ENCODE data around the gene RACGAP1. TPM values are rescaled to one million over a fixed set of nuclear protein-coding genes. Genes with fewer than 3 reads are reported as not detected.
A peak's percentile ranks its signal among the peaks of the same experiment; 100 is the strongest.

RACGAP1 gene, protein sequence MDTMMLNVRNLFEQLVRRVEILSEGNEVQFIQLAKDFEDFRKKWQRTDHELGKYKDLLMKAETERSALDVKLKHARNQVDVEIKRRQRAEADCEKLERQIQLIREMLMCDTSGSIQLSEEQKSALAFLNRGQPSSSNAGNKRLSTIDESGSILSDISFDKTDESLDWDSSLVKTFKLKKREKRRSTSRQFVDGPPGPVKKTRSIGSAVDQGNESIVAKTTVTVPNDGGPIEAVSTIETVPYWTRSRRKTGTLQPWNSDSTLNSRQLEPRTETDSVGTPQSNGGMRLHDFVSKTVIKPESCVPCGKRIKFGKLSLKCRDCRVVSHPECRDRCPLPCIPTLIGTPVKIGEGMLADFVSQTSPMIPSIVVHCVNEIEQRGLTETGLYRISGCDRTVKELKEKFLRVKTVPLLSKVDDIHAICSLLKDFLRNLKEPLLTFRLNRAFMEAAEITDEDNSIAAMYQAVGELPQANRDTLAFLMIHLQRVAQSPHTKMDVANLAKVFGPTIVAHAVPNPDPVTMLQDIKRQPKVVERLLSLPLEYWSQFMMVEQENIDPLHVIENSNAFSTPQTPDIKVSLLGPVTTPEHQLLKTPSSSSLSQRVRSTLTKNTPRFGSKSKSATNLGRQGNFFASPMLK
- total RNA-seq (2014; rRNA removed; shearing (Covaris generic); ENCODE audit: low replicate concordance) = 44.0 and 78.6 TPM in 2 replicates

DNA sequence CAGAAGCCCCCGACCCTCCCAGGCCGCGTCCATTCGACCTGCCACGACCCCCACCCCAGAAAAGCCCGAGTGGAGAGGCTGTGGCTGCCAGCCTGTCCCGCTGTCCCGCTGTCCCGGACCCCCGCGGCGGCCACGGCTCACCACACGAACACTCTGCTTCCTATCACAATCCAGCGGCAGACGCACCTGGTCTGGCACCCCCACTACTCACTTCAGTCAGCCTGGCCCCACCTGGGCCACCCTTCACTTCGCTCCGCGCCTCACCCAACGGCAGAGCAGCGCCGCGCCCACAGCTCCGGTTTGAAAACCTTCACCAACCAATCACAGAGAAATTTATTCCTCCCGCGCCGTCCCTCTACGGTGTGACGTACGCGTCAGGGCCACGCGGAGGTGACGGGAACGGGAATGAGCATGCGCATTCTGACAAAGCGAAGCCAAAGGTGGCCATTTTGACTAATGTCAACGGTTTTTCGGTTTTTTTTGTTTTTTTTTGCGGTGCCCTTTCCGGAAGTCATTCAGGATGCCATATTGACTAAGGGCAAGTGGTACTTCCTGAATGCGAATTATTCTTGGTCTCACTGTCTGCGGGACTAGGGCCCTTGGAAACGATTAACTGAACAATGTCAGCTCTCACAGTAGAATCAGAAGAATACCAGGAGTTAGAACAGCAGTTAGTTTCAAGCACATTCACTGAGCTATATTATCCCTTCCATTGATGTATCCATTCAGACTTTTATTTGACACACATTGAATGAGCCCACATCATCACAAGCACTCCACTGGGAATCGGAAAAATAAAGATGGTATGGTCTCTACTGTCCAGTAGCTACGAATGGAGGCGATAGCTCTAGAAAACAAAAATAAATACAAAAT lies at the start of gene RACGAP1:
TSS of gene RACGAP1 (minus strand) at position 308 of the 873 bp plus-strand sequence. CDS start 8,779 bp downstream, outside the sequence.
- Histone ChIP-seq H3K27ac (ENCODE audit: low read length) (peak within 1 kb of the TSS; percentile 76), H3K9me3 (ENCODE audit: low read length) (no peaks in the 10 kb centered on the region), H3K4me3 (ENCODE audit: low read length) (peak within 1 kb of the TSS; percentile 82), H3K9me2 (replicated peaks; ENCODE audit: insufficient read depth, low read length) (no peaks in the 10 kb centered on the region; the same call in 1 of the 2 replicates), H4K20me1 (ENCODE audit: insufficient read depth, low read depth, low read length) (no peaks in the 10 kb centered on the region), H3K36me3 (ENCODE audit: insufficient read depth, low read length) (peaks cover 15% of the 10 kb centered on the region; the same call in 1 of the 2 replicates), H3K79me2 (ENCODE audit: low read length) (peaks cover 49% of the 10 kb centered on the region), H3K4me1 (ENCODE audit: low read length) (peaks cover 43% of the 10 kb centered on the region), H3K4me2 (ENCODE audit: low read depth, low read length, poor library complexity, severe bottlenecking) (peak within 1 kb of the TSS; percentile 92), H3K9ac (ENCODE audit: low read length) (peak within 1 kb of the TSS; percentile 86), H3K27me3 (ENCODE audit: low read length) (no peaks in the 10 kb centered on the region), H2AFZ (ENCODE audit: low read length) (peak within 1 kb of the TSS; percentile 92)
- peak; percentile 100 for DNase-seq

DNA sequence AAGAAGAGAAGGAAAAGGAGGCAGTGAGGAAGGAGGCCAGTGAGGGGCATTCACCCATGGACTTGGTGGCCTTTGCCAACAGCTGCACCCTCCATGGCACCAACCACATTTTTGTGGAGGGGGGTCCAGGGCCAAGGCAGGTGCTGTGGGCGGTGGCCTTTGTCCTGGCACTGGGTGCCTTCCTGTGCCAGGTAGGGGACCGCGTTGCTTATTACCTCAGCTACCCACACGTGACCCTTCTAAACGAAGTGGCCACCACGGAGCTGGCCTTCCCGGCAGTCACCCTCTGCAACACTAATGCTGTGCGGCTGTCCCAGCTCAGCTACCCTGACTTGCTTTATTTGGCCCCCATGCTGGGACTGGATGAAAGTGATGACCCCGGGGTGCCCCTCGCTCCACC lies 48.4 kb upstream of the RACGAP1 start:
- Histone ChIP-seq H4K20me1 (ENCODE audit: insufficient read depth, low read depth, low read length) (no peaks in the 10 kb centered on the region), H3K27ac (ENCODE audit: low read length) (no peak overlapping the region), H3K4me3 (ENCODE audit: low read length) (no peak overlapping the region), H2AFZ (ENCODE audit: low read length) (no peak overlapping the region), H3K79me2 (ENCODE audit: low read length) (no peaks in the 10 kb centered on the region; the same call in 1 of the 2 replicates), H3K9me3 (ENCODE audit: low read length) (no peaks in the 10 kb centered on the region), H3K9ac (ENCODE audit: low read length) (no peak overlapping the region), H3K36me3 (ENCODE audit: insufficient read depth, low read length) (0 out of 2 replicates have a peak, but pooled peaks cover 2% of the 10 kb centered on the region), H3K4me1 (ENCODE audit: low read length) (peaks cover 39% of the 10 kb centered on the region), H3K4me2 (ENCODE audit: low read depth, low read length, poor library complexity, severe bottlenecking) (no peak overlapping the region), H3K27me3 (ENCODE audit: low read length) (no peaks in the 10 kb centered on the region), H3K9me2 (replicated peaks; ENCODE audit: insufficient read depth, low read length) (no peaks in the 10 kb centered on the region)
- DNase-seq = no peak

DNA sequence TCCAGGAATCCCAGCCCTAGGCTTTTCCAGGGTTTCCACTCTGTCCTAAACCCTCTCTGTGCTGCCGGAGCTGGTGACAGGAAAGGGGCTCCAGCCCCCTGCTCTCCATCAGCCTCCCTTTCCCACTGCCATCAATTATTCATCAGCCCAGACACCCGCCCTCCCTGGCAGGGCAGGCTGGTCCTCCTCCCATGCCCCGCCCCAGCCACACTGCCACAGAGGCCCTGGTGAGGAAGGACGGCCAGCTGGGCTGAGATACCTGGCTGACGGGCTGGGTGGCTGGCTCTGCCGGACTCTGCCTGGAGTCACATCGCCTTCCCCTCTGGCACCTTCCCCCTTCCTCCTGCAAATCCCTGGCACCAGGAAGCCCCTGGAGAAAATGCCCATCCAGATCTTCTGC lies 47.9 kb upstream of the RACGAP1 start:
- H3K4me1 ChIP-seq (ENCODE audit: low read length) = peaks cover 39% of the 10 kb centered on the region
- H3K9me3 ChIP-seq (ENCODE audit: low read length) = no peaks in the 10 kb centered on the region
- H4K20me1 ChIP-seq (ENCODE audit: insufficient read depth, low read depth, low read length) = no peaks in the 10 kb centered on the region
- H3K27ac ChIP-seq (ENCODE audit: low read length) = no peak overlapping the region
- no peaks in the 10 kb centered on the region for H3K27me3 ChIP-seq (ENCODE audit: low read length)
- H3K9me2 ChIP-seq (replicated peaks; ENCODE audit: insufficient read depth, low read length) = no peaks in the 10 kb centered on the region
- no peak for DNase-seq
- no peak overlapping the region for H2AFZ ChIP-seq (ENCODE audit: low read length)
- H3K36me3 ChIP-seq (ENCODE audit: insufficient read depth, low read length) = peaks cover 7% of the 10 kb centered on the region; the same call in 1 of the 2 replicates
- no peak overlapping the region for H3K4me2 ChIP-seq (ENCODE audit: low read depth, low read length, poor library complexity, severe bottlenecking)
- no peak overlapping the region for H3K9ac ChIP-seq (ENCODE audit: low read length)
- no peaks in the 10 kb centered on the region; the same call in 1 of the 2 replicates for H3K79me2 ChIP-seq (ENCODE audit: low read length)
- H3K4me3 ChIP-seq (ENCODE audit: low read length) = no peak overlapping the region

DNA sequence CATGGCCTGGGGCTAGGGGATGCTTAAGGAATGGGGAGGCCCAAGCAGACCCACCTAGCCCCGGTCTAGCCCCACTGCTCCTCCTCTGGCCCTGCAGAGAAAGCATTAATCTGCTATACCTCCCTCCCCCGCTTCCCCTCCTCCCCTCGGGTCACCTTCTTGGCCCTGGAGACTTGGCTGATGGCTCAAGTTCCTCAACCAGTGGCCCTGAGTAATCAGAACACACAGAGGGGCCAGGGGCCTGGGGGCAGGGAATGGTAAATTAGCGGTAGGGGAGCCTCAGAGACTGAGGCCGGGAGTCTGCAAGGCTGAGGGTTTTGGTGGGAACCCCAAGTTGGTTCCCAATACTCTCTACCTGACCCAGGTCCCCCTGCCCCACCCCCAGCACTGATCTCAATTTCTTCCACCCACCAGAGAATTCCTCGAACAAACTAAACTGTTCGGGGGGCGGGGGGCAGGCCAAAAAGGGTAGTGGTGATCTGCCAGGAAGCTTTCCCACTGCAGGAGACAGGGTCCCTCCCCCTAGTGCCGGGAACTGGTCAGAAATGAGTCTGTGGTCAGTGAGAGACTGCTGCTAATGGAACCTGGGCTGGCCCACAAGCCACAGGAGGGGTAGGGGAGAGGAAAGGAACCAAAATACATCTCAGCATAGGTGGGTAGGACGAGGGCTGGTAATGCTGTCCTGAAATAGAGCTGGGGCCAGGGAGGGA lies 47.1 kb upstream of the RACGAP1 start:
- Histone ChIP-seq H3K4me1 (ENCODE audit: low read length) (peaks cover 39% of the 10 kb centered on the region), H3K36me3 (ENCODE audit: insufficient read depth, low read length) (peaks cover 10% of the 10 kb centered on the region; the same call in 1 of the 2 replicates), H3K9me2 (replicated peaks; ENCODE audit: insufficient read depth, low read length) (no peaks in the 10 kb centered on the region), H3K27me3 (ENCODE audit: low read length) (no peaks in the 10 kb centered on the region), H3K79me2 (ENCODE audit: low read length) (no peaks in the 10 kb centered on the region; the same call in 1 of the 2 replicates), H3K4me2 (ENCODE audit: low read depth, low read length, poor library complexity, severe bottlenecking) (peak overlapping the region; percentile 42), H2AFZ (ENCODE audit: low read length) (no peak overlapping the region; the same call in 1 of the 2 replicates), H3K9me3 (ENCODE audit: low read length) (no peaks in the 10 kb centered on the region), H3K4me3 (ENCODE audit: low read length) (no peak overlapping the region), H4K20me1 (ENCODE audit: insufficient read depth, low read depth, low read length) (no peaks in the 10 kb centered on the region), H3K9ac (ENCODE audit: low read length) (peak overlapping the region; percentile 44; the same call in 1 of the 2 replicates), H3K27ac (ENCODE audit: low read length) (peak overlapping the region; percentile 35)
- no peak for DNase-seq

DNA sequence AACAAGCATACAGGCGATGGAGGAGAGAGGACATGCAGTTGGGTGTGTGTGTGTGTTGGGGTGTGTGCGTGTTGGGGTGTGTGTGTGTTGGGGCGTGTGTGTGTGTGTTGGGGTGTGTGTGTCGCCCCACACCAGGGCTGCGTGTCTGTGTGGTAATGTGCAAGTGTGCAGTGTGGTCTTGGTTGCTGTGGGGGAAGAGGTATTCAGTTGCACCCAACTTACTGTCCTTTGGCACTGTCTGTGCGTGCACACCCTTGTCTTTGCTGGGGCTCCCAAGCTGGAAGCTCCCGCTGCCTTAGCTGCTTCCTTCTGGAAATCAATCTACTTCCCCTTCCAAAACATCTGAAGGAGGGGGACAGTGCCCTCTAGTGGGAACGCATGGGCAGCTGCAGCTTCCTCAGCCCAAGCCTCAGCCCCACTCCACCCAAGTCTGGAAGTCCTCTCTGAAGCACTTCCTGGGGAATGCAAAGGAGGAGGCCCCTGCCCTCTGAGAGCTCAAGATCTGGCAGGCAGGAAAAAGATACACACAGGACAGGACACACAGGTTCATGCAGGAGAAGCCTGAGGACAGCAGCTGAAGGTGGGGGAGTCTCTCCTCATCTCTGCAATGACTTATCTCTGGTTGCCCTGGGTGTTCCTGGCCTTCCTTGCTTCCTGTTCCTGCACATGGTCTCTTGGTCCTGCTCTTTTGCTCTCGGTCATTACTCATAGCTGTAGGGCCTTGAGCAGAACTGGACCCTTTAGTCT lies 45.2 kb upstream of the RACGAP1 start:
- Histone ChIP-seq H3K4me3 (ENCODE audit: low read length) (no peak overlapping the region; the same call in 1 of the 2 replicates), H3K9me2 (replicated peaks; ENCODE audit: insufficient read depth, low read length) (no peaks in the 10 kb centered on the region), H3K4me1 (ENCODE audit: low read length) (peaks cover 55% of the 10 kb centered on the region), H3K27ac (ENCODE audit: low read length) (no peak overlapping the region), H3K9ac (ENCODE audit: low read length) (peak overlapping the region; percentile 34), H2AFZ (ENCODE audit: low read length) (peak overlapping the region; percentile 41), H4K20me1 (ENCODE audit: insufficient read depth, low read depth, low read length) (no peaks in the 10 kb centered on the region), H3K36me3 (ENCODE audit: insufficient read depth, low read length) (peaks cover 8% of the 10 kb centered on the region; the same call in 1 of the 2 replicates), H3K9me3 (ENCODE audit: low read length) (no peaks in the 10 kb centered on the region), H3K79me2 (ENCODE audit: low read length) (no peaks in the 10 kb centered on the region; the same call in 1 of the 2 replicates), H3K4me2 (ENCODE audit: low read depth, low read length, poor library complexity, severe bottlenecking) (peak overlapping the region; percentile 15), H3K27me3 (ENCODE audit: low read length) (no peaks in the 10 kb centered on the region)
- DNase-seq = peak; percentile 89

DNA sequence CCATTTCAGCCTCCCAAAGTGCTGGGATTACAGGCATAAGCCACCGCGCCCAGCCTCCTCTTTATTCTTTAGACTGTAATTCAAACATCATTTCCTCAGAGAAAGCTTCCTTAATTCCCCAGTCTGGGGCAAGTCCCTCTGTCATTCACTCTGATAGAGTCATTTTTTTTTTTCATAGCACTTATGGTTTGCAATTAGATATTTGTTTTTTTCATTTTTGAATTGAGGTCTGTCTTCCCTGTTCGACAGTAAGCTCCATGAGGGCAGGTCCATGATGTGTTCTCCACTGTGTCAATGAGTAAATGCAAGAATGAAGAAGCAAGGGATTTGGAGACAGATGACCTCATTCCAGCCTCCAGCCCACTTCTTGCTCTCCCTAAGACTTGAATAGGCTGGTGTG lies 44.2 kb upstream of the RACGAP1 start:
- Histone ChIP-seq H3K4me2 (ENCODE audit: low read depth, low read length, poor library complexity, severe bottlenecking) (no peak overlapping the region), H2AFZ (ENCODE audit: low read length) (no peak overlapping the region), H3K4me1 (ENCODE audit: low read length) (peaks cover 56% of the 10 kb centered on the region), H3K27ac (ENCODE audit: low read length) (no peak overlapping the region), H3K79me2 (ENCODE audit: low read length) (no peaks in the 10 kb centered on the region; the same call in 1 of the 2 replicates), H3K27me3 (ENCODE audit: low read length) (no peaks in the 10 kb centered on the region), H4K20me1 (ENCODE audit: insufficient read depth, low read depth, low read length) (no peaks in the 10 kb centered on the region), H3K36me3 (ENCODE audit: insufficient read depth, low read length) (peaks cover 8% of the 10 kb centered on the region; the same call in 1 of the 2 replicates), H3K9me2 (replicated peaks; ENCODE audit: insufficient read depth, low read length) (no peaks in the 10 kb centered on the region), H3K4me3 (ENCODE audit: low read length) (no peak overlapping the region), H3K9ac (ENCODE audit: low read length) (no peak overlapping the region), H3K9me3 (ENCODE audit: low read length) (no peaks in the 10 kb centered on the region)
- DNase-seq = no peak

DNA sequence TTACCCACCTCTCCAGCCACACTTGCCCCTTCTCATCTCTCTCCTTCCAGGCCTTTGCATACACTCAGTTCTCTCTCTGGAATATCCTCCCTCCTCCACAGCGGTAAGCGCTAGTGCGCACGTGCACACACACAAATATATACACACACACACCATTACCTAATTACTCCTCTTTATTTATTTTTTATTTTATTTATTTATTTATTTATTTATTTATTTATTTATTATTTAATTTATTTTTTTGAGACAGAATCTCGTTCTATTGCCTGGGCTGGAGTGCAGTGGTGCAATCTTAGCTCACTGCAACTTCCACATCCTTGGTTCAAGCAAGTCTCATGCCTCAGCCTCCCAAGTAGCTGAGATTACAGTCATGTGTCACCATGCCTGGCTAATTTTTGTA lies 43.8 kb upstream of the RACGAP1 start:
- Histone ChIP-seq H3K4me2 (ENCODE audit: low read depth, low read length, poor library complexity, severe bottlenecking) (no peak overlapping the region), H3K4me3 (ENCODE audit: low read length) (no peak overlapping the region), H3K9me2 (replicated peaks; ENCODE audit: insufficient read depth, low read length) (no peaks in the 10 kb centered on the region), H3K9ac (ENCODE audit: low read length) (no peak overlapping the region), H3K27me3 (ENCODE audit: low read length) (no peaks in the 10 kb centered on the region), H3K27ac (ENCODE audit: low read length) (no peak overlapping the region), H2AFZ (ENCODE audit: low read length) (no peak overlapping the region), H3K79me2 (ENCODE audit: low read length) (no peaks in the 10 kb centered on the region; the same call in 1 of the 2 replicates), H3K9me3 (ENCODE audit: low read length) (no peaks in the 10 kb centered on the region), H3K36me3 (ENCODE audit: insufficient read depth, low read length) (peaks cover 8% of the 10 kb centered on the region; the same call in 1 of the 2 replicates), H3K4me1 (ENCODE audit: low read length) (peaks cover 59% of the 10 kb centered on the region), H4K20me1 (ENCODE audit: insufficient read depth, low read depth, low read length) (no peaks in the 10 kb centered on the region)
- DNase-seq = no peak

All from Karpas-422 (cell line).